K562 (cell line): ENCODE data around the gene FRMD5. TPM values are rescaled to one million over a fixed set of nuclear protein-coding genes. Genes with fewer than 3 reads are reported as not detected.

Experiments used
- ARID2 ChIP-seq: fragments of 450-650 bp; IDR thresholded peaks from 2 replicates; pipeline ENCODE4 v1.6.1; 2017; ENCODE audit warnings: antibody characterized with exemption, mild to moderate bottlenecking
- ATF3 ChIP-seq, 2 experiments: fragments of 450-650 bp in 1 of 2; sonication (generic) in 1 of 2; formaldehyde crosslinking in 1 of 2; IDR thresholded peaks in 1 of 2; conservative IDR thresholded peaks in 1 of 2; 2 replicates each; pipeline versions ENCODE4 v1.6.1 to v1.8.1; 2016 to 2023; ENCODE audit warnings: mild to moderate bottlenecking in 2 of 2, moderate library complexity in 2 of 2, inconsistent platforms in 1 of 2, missing genetic modification reagents in 1 of 2
- CBFA2T3 ChIP-seq: fragments of 450-650 bp; IDR thresholded peaks from 2 replicates; pipeline ENCODE4 v1.6.1; 2017
- GABPB2 ChIP-seq: fragments of 250-450 bp; sonication (Bioruptor Pico); conservative IDR thresholded peaks from 2 replicates; pipeline ENCODE4 v1.5.1; 2021; ENCODE audit warnings: mild to moderate bottlenecking
- HCFC1 ChIP-seq: IDR thresholded peaks from 2 replicates; pipeline ENCODE4 v1.6.1; 2012; ENCODE audit warnings: low read depth, low read length, improper control_type of control experiment
- JUND ChIP-seq, 2 experiments: IDR thresholded peaks; 2 replicates in 1 of 2; 3 replicates in 1 of 2; pipeline ENCODE4 v1.6.1; 2011; ENCODE audit warnings: borderline replicate concordance in 2 of 2, low read depth in 2 of 2, low read length in 2 of 2, improper control_type of control experiment in 1 of 2, missing biosample characterization in 1 of 2, missing genetic modification characterization in 1 of 2, missing genetic modification reagents in 1 of 2
- KLF16 ChIP-seq: IDR thresholded peaks from 2 replicates; pipeline ENCODE4 v1.6.1; 2016; ENCODE audit warnings: antibody characterized with exemption
- MYNN ChIP-seq, 2 experiments: sonication (generic); formaldehyde crosslinking in 1 of 2; IDR thresholded peaks; 2 replicates each; pipeline versions ENCODE4 v1.5.0 to v1.6.1; 2016 to 2020; ENCODE audit warnings: antibody characterized with exemption in 1 of 2, missing genetic modification reagents in 1 of 2
- NR3C1 ChIP-seq: sonication (generic); formaldehyde crosslinking; IDR thresholded peaks from 2 replicates; pipeline ENCODE4 v1.8.1; 2022; ENCODE audit warnings: missing genetic modification reagents
- PHB2 ChIP-seq: fragments of 450-650 bp; IDR thresholded peaks from 2 replicates; pipeline ENCODE4 v1.6.1; 2017; ENCODE audit warnings: low read depth
- RAD21 ChIP-seq, 2 experiments: fragments of 250-450 bp in 1 of 2; fragments of 450-650 bp in 1 of 2; sonication (Bioruptor Pico) in 1 of 2; formaldehyde crosslinking in 1 of 2; IDR thresholded peaks in 1 of 2; conservative IDR thresholded peaks in 1 of 2; 2 replicates each; pipeline versions ENCODE4 v1.4.0 to v1.8.0; 2020 to 2022; ENCODE audit warnings: mild to moderate bottlenecking in 2 of 2, moderate library complexity in 1 of 2
- SMC3 ChIP-seq: conservative IDR thresholded peaks from 2 replicates; pipeline ENCODE4 v1.6.1; 2011; ENCODE audit warnings: low read depth, low read length, improper control_type of control experiment; ENCODE audit not compliant: insufficient read depth
- TSHZ1 ChIP-seq: fragments of 250-450 bp; sonication (Bioruptor Pico); IDR thresholded peaks from 2 replicates; pipeline ENCODE4 v1.4.0; 2020; ENCODE audit warnings: mild to moderate bottlenecking, moderate library complexity
- XRCC5 ChIP-seq: fragments of 200-400 bp; formaldehyde crosslinking; IDR thresholded peaks from 2 replicates; pipeline ENCODE4 v1.6.1; 2017; ENCODE audit warnings: low read depth, mild to moderate bottlenecking, low read length
- ZBTB1 ChIP-seq: sonication (generic); formaldehyde crosslinking; IDR thresholded peaks from 2 replicates; pipeline ENCODE4 v1.8.1; 2023; ENCODE audit warnings: missing genetic modification reagents, low read depth, mild to moderate bottlenecking, borderline replicate concordance
- ZNF121 ChIP-seq: sonication (generic); formaldehyde crosslinking; conservative IDR thresholded peaks from 2 replicates; pipeline ENCODE4 v1.8.0; 2022; ENCODE audit warnings: missing genetic modification reagents
- ZNF57 ChIP-seq: fragments of 450-650 bp; formaldehyde crosslinking; IDR thresholded peaks from 2 replicates; pipeline ENCODE4 v1.4.0; 2020; ENCODE audit warnings: mild to moderate bottlenecking, moderate library complexity
- polyA plus RNA-seq, 8 experiments: library from polyadenylated mRNA; depleted of rRNA in 4 of 8; stranded (reverse) in 5 of 8; unstranded in 3 of 8; fragments of >200 nt; fragmentation: Nextera tagmentation in 2 of 8; fragmentation: Illumina TruSeq in 1 of 8; extraction: Ambion mirVana in 2 of 8; extraction: Trizol in 1 of 8; gene quantifications; 2 replicates each; pipeline versions ENCODE4 v1.2.1 to v1.2.3, GENCODE V29; 2011 to 2014; ENCODE audit warnings: inconsistent platforms in 1 of 8, missing spikeins in 1 of 8
- total RNA-seq, 7 experiments: library from RNA; depleted of rRNA in 6 of 7; stranded (reverse); fragments of >200 nt in 6 of 7; fragmentation: Illumina TruSeq in 2 of 7; extraction: Trizol in 2 of 7; gene quantifications; 2 replicates each; pipeline versions ENCODE4 v1.2.1 to v1.2.3, GENCODE V29; 2011 to 2021; ENCODE audit warnings: low replicate concordance in 1 of 7

Gene FRMD5
- total and polyA plus RNA-seq, 9 of the 15 experiments (the other 6 are each of a cell fraction or from before 2014, with no cell fraction given): 0.13 to 0.38 TPM; not detected in 7

- peak; percentile 19; the same call in 1 of the 2 replicates for TF ChIP-seq JUND (IDR thresholded peaks at IDR 0.05; ENCODE audit: borderline replicate concordance, low read depth, low read length)
- no peak for TF ChIP-seq JUND (tag; IDR thresholded peaks at IDR 0.05; ENCODE audit: borderline replicate concordance, low read depth, low read length)
- peak; percentile 65 to 83 for TF ChIP-seq RAD21 (CRISPR knock-in tag; conservative IDR thresholded peaks at IDR 0.05 in 1 of 2, IDR thresholded peaks at IDR 0.05 in 1 of 2)
- TF ChIP-seq ZNF121: no peak
- TF ChIP-seq HCFC1: no peak
- TF ChIP-seq XRCC5: no peak
- TF ChIP-seq KLF16: no peak
- no peak for TF ChIP-seq PHB2
- TF ChIP-seq SMC3: peak; percentile 80
- no peak for TF ChIP-seq ZNF57 (CRISPR knock-in tag)
- no peak for TF ChIP-seq MYNN (IDR thresholded peaks at IDR 0.05)
- TF ChIP-seq MYNN (CRISPR knock-in tag; IDR thresholded peaks at IDR 0.05): no peak
- no peak for TF ChIP-seq ZBTB1 (CRISPR knock-in tag)
- TF ChIP-seq CBFA2T3: no peak
- no peak for TF ChIP-seq NR3C1
- TF ChIP-seq TSHZ1 (CRISPR knock-in tag): no peak
- peak; percentile 18; the same call in 1 of the 2 replicates for TF ChIP-seq ARID2
- 0 out of 2 replicates have a peak, but pooled peaks have one; percentile 21 for TF ChIP-seq ATF3 (IDR thresholded peaks at IDR 0.05)
- TF ChIP-seq ATF3 (CRISPR knock-in tag; conservative IDR thresholded peaks at IDR 0.05): no peak
- TF ChIP-seq GABPB2 (CRISPR knock-in tag): no peak
Measured at GRCh38 chr15:44066211-44066827, 128.8 kb downstream of the FRMD5 start (continued).
